T-cell (primary cell): ENCODE results near the gene ALOX5AP. TPM values are rescaled to one million over a fixed set of nuclear protein-coding genes. Genes with fewer than 3 reads are reported as not detected.
A peak's percentile ranks its signal among the peaks of the same experiment; 100 is the strongest.

Experiments used
- ATAC-seq, 4 experiments: fragments of 200-7000 bp in 3 of 4; fragments of 150-1000 bp in 1 of 4; cut with Tn5 transposase; replicated peaks in 1 of 4; 1 replicate in 3 of 4; 2 replicates in 1 of 4; pipeline ENCODE4 v1.10.0; 2021; ENCODE audit warnings: moderate library complexity in 3 of 4, mild to moderate bottlenecking in 2 of 4, moderate number of reproducible peaks in 1 of 4
- CTCF ChIA-PET, 2 donors: fragments of 300-600 bp; sonication (Branson Sonifier 250); formaldehyde crosslinking; loops; one replicate each; lab custom pipeline; 2022; ENCODE audit warnings: antibody characterized with exemption in 2 of 2; lab: Charles Lee
- POLR2A ChIA-PET, 2 donors: fragments of 300-600 bp; sonication (Branson Sonifier 250); formaldehyde crosslinking; loops; one replicate each; lab custom pipeline; 2022; ENCODE audit warnings: antibody characterized with exemption in 2 of 2; lab: Charles Lee
- DNase-seq, 35 experiments: peaks; one replicate each; pipeline versions ENCODE4 v3.0.0 to v3.0.0-alpha.2; 2013 to 2023
- H3K27ac ChIP-seq: one replicate; pipeline ENCODE4 v1.5.1; 2013; ENCODE audit warnings: low read length
- H3K27me3 ChIP-seq, 2 experiments: replicated peaks in 1 of 2; 1 replicate in 1 of 2; 2 replicates in 1 of 2; pipeline versions ENCODE4 v1.6.1 to v1.7.0; 2013; ENCODE audit warnings: low read length in 1 of 2, mixed read lengths in 1 of 2; ENCODE audit not compliant: control insufficient read depth in 2 of 2, insufficient read depth in 2 of 2; ENCODE audit errors: extremely low read depth in 1 of 2
- H3K36me3 ChIP-seq, 2 donors: 1 replicate in 1 of 2; 2 replicates in 1 of 2; pipeline versions ENCODE4 v1.6.1 to v1.7.0; 2013; ENCODE audit warnings: low read length in 1 of 2; ENCODE audit not compliant: control insufficient read depth in 2 of 2, insufficient read depth in 1 of 2; ENCODE audit errors: extremely low read depth in 1 of 2
- H3K4me1 ChIP-seq, 2 experiments: 1 replicate in 1 of 2; 2 replicates in 1 of 2; pipeline versions ENCODE4 v1.6.1 to v1.7.0; 2013; ENCODE audit warnings: low read length in 2 of 2, mixed read lengths in 1 of 2; ENCODE audit not compliant: insufficient read depth in 2 of 2, control insufficient read depth in 1 of 2; ENCODE audit errors: extremely low read depth in 1 of 2
- H3K4me3 ChIP-seq, 2 donors: 1 replicate in 1 of 2; 2 replicates in 1 of 2; pipeline versions ENCODE4 v1.5.1 to v1.7.0; 2013; ENCODE audit warnings: mild to moderate bottlenecking in 2 of 2, low read length in 1 of 2, moderate library complexity in 1 of 2; ENCODE audit not compliant: control insufficient read depth in 1 of 2; ENCODE audit errors: extremely low read depth in 1 of 2
- H3K9me3 ChIP-seq: 2 replicates; pipeline ENCODE4 v1.7.0; 2013
- H3K27ac Mint-ChIP-seq, 2 donors: one replicate each; pipeline ENCODE4 v1.8.0; 2020 to 2021; ENCODE audit warnings: mild to moderate bottlenecking in 2 of 2, mixed read lengths in 2 of 2
- H3K27me3 Mint-ChIP-seq, 2 donors: one replicate each; pipeline ENCODE4 v1.8.0; 2021 to 2022; ENCODE audit warnings: mixed read lengths in 2 of 2
- H3K36me3 Mint-ChIP-seq: one replicate; pipeline ENCODE4 v1.8.0; 2021; ENCODE audit warnings: mixed read lengths
- H3K4me1 Mint-ChIP-seq, 3 donors: one replicate each; pipeline ENCODE4 v1.8.0; 2020 to 2022; ENCODE audit warnings: mixed read lengths in 3 of 3, mild to moderate bottlenecking in 1 of 3
- H3K4me3 Mint-ChIP-seq, 3 donors: one replicate each; pipeline ENCODE4 v1.8.0; 2020 to 2022; ENCODE audit warnings: mild to moderate bottlenecking in 3 of 3, mixed read lengths in 3 of 3, moderate library complexity in 3 of 3
- H3K9me3 Mint-ChIP-seq, 3 donors: one replicate each; pipeline ENCODE4 v1.8.0; 2020 to 2022; ENCODE audit warnings: mixed read lengths in 3 of 3
- WGBS: methylation state at CpG from one replicate; pipeline ENCODE4 v1.1.5; 2013; ENCODE audit warnings: missing lambda C conversion rate; ENCODE audit not compliant: insufficient coverage; 5-methylcytosine and 5-hydroxymethylcytosine counted together
- total RNA-seq, 35 experiments: library from RNA in 6 of 35; stranded (reverse) in 6 of 35; fragments of 120-200 nt in 1 of 35; gene quantifications; one replicate each; pipeline versions ENCODE4 v1.2.1 to v1.2.4 and lab custom pipeline; 2013 to 2026

The ALOX5AP gene
- total RNA-seq, 5 donors from 2014 or later (not counting 1 experiment from before 2014, with no cell fraction given), result 24.2 to 64.9 (median 50.8) TPM

DNA sequence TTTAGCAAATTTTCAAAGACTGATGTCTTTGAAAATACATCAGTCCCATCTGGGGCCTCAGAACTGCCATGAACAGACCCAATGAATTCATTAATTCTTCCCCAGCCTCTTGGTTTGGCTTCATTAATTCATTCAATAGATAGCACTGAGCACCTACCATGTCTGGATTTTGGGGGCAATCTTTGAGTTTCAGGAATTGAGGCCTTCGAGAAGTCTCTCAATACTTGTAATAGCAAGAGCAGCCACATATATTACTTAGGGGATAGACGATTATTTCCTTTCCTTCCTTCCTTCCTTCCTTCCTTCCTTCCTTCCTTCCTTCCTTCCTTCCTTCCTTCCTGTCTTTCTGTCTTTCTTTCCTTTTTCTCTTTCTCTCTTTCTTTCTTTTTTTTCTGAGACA is 64.8 kb downstream of the ALOX5AP start:
- Histone ChIP-seq H3K4me1 (peaks cover 3 to 26% of the 10 kb centered on the region in 2 experiments), H3K9me3 (no peaks in the 10 kb centered on the region), H3K27ac (no peak overlapping the region), H3K36me3 (no peaks in the 10 kb centered on the region), H3K4me3 (no peak overlapping the region), H3K27me3 (peaks cover 0 to 10% of the 10 kb centered on the region in 2 experiments)
- Mint-ChIP-seq H3K36me3 (no peaks in the 10 kb centered on the region), H3K27me3 (no peaks in the 10 kb centered on the region), H3K27ac (peak overlapping the region in 1 of 2 donors; percentile 68), H3K4me3 (no peak overlapping the region), H3K9me3 (no peaks in the 10 kb centered on the region), H3K4me1 (peaks cover 27 to 37% (median 31%) of the 10 kb centered on the region in 3 donors)
- CTCF ChIA-PET, result interaction anchor here in 1 of 2 donors (0.7 kb wide), 1 partner anchor 71 kb away, joined by 3 read pairs; no protein-coding TSS in a partner anchor
- no CpG with 5 or more reads among the region's 2 CpGs for WGBS
- no peak for ATAC-seq
- POLR2A ChIA-PET, result no interaction called here
- no peak for DNase-seq

DNA sequence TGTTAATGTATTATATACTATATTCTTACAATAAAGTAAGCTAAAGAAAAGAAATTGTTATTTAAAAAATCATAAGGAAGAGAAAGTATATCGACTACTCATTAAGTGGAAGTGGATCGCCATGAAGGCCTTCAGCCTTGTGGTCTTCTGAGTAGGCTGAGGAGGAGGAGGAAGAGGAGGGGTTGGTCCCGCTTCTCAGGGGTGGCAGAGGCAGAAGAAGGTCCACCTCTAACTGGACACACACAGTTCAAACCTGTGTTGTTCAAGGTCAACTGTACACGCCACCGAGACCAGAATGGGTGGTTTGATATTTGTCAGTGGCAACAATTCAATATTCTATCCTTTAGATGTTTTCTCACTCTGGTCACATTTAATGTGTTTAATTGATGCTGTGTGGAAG is 67.2 kb downstream of the ALOX5AP start:
- no peak overlapping the region for H3K27ac ChIP-seq
- ATAC-seq, result peak in 2 of 4 experiments; percentile 8
- peaks cover 0 to 7% of the 10 kb centered on the region in 2 experiments for H3K4me1 ChIP-seq
- peaks cover 9 to 18% (median 18%) of the 10 kb centered on the region in 3 donors for H3K4me1 Mint-ChIP-seq
- H3K27me3 Mint-ChIP-seq, result no peaks in the 10 kb centered on the region
- CTCF ChIA-PET, result interaction anchor here (0.6 to 1.2 kb wide), 6 partner anchors 13 to 435 kb away, joined by 3 to 6 read pairs (median 4); no protein-coding TSS in a partner anchor
- peak in 1 of 35 experiments; percentile 7 for DNase-seq
- no peaks in the 10 kb centered on the region for H3K36me3 Mint-ChIP-seq
- no peak overlapping the region for H3K27ac Mint-ChIP-seq
- no peaks in the 10 kb centered on the region for H3K9me3 Mint-ChIP-seq
- no peaks in the 10 kb centered on the region for H3K9me3 ChIP-seq
- POLR2A ChIA-PET, result interaction anchor here in 1 of 2 donors (0.5 to 0.6 kb wide), 2 partner anchors 63 to 366 kb away, joined by 3 to 4 read pairs; no protein-coding TSS in a partner anchor
- H3K4me3 ChIP-seq, result no peak overlapping the region
- H3K27me3 ChIP-seq, result peaks cover 0 to 10% of the 10 kb centered on the region in 2 experiments
- WGBS, result no CpG with 5 or more reads among the region's 5 CpGs
- H3K36me3 ChIP-seq, result no peaks in the 10 kb centered on the region
- peak overlapping the region in 1 of 3 donors; percentile 56 for H3K4me3 Mint-ChIP-seq

DNA sequence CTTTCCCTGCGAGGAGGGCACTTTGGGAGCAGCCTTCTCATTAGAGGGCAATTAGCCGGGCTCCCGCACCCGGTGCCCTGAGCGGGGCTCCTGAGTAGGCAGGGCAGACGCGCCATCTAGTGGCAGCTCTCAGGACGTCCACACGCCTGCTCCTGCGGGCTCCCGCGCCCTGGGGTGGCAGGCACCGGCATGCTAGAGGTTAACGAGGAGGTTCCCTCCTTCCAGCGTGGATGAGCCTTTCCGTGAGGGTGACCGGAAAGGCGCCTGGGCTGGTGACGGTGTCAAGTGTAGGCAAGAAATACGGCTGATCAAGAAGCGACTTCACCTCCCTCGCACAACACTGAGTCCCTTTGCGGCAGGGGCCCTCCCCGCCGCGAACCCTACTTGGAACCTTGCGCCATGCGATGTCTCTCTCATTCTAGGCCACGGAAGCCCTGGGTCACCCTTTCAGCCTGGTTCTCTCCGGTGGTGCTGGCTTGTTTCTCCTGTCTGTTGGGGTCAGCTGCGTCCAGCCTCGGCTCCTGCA is 67.7 kb downstream of the ALOX5AP start:
- Mint-ChIP-seq H3K9me3 (no peaks in the 10 kb centered on the region), H3K4me1 (peaks cover 9 to 18% (median 18%) of the 10 kb centered on the region in 3 donors), H3K27ac (no peak overlapping the region), H3K36me3 (no peaks in the 10 kb centered on the region), H3K4me3 (peak overlapping the region; percentile 34 to 56 (median 39)), H3K27me3 (no peaks in the 10 kb centered on the region)
- CTCF ChIA-PET, result interaction anchor here (0.5 to 1.2 kb wide), 6 partner anchors 13 to 671 kb away, joined by 3 to 6 read pairs (median 4); no protein-coding TSS in a partner anchor
- Histone ChIP-seq H3K9me3 (no peaks in the 10 kb centered on the region), H3K27me3 (peaks cover 0 to 10% of the 10 kb centered on the region in 2 experiments), H3K36me3 (no peaks in the 10 kb centered on the region), H3K27ac (no peak overlapping the region), H3K4me1 (peaks cover 0 to 7% of the 10 kb centered on the region in 2 experiments), H3K4me3 (peak overlapping the region; percentile 26 to 39)
- DNase-seq (peak; percentile 48 to 88 (median 71)), ATAC-seq (peak; percentile 93 to 99 (median 96))
- WGBS, result 13% methylated on average over 25 of the region's 32 CpGs
- POLR2A ChIA-PET, result interaction anchor here in 1 of 2 donors (0.5 kb wide), 1 partner anchor 366 kb away, joined by 4 read pairs; no protein-coding TSS in a partner anchor

DNA sequence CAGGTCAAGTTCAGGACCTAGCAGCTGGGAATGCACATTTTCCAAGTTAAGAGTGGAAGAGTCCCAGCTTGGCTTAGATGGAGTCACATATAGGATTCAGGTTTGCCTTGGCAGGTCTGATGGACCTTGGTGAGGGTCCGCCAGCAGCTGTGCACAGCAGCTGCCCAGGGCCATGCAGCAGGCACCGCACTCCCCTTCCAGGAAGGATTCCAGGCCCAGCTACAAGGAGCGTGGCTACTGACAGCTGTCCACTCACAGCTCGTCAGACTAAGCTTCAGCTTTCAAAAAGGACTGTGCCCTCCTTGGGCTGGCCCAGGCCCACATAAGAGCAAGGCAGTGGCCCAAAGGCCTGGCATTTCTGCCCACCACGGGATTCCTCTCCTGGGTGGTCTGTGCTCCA is 68.4 kb downstream of the ALOX5AP start:
- Mint-ChIP-seq H3K27ac (no peak overlapping the region), H3K4me3 (peak overlapping the region in 1 of 3 donors; percentile 56), H3K27me3 (no peaks in the 10 kb centered on the region), H3K36me3 (no peaks in the 10 kb centered on the region), H3K4me1 (peaks cover 9 to 18% (median 18%) of the 10 kb centered on the region in 3 donors), H3K9me3 (no peaks in the 10 kb centered on the region)
- no peak overlapping the region for H3K4me3 ChIP-seq
- peaks cover 0 to 10% of the 10 kb centered on the region in 2 experiments for H3K27me3 ChIP-seq
- no peak for ATAC-seq
- H3K36me3 ChIP-seq, result no peaks in the 10 kb centered on the region
- POLR2A ChIA-PET, result no interaction called here
- H3K9me3 ChIP-seq, result no peaks in the 10 kb centered on the region
- peaks cover 0 to 7% of the 10 kb centered on the region in 2 experiments for H3K4me1 ChIP-seq
- no peak overlapping the region for H3K27ac ChIP-seq
- DNase-seq, result no peak
- WGBS, result 96% methylated on average over 5 of the region's 5 CpGs
- CTCF ChIA-PET, result interaction anchor here (0.5 to 1.4 kb wide), 3 partner anchors 15 to 672 kb away, joined by 3 to 5 read pairs (median 3); no protein-coding TSS in a partner anchor

DNA sequence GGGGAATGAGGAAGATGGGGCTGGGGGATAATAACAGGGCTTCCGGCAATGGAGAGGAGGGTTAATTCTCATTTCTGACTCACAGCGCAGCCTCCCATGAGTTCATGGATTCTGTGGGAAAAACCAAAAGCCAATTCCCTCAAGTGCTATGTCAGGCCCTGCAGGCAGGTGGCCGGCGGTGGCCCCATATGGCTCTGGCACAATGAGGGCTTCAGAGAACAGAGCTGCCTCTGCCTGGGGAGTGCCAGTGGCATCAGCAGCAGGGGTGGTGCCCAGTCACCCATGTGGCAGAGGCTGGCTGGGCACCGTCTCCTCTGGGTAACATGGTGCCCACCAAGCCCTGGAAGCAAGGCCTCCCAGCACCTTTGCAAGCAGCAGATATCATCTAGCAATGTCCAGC is 69.1 kb downstream of the ALOX5AP start:
- Mint-ChIP-seq H3K27me3 (no peaks in the 10 kb centered on the region), H3K4me1 (peaks cover 9 to 18% (median 18%) of the 10 kb centered on the region in 3 donors), H3K9me3 (peaks cover 0 to under 1% (median 0%) of the 10 kb centered on the region in 3 donors), H3K4me3 (no peak overlapping the region), H3K27ac (no peak overlapping the region), H3K36me3 (no peaks in the 10 kb centered on the region)
- Histone ChIP-seq H3K36me3 (no peaks in the 10 kb centered on the region), H3K27me3 (peaks cover 0 to 10% of the 10 kb centered on the region in 2 experiments), H3K4me1 (peaks cover 0 to 7% of the 10 kb centered on the region in 2 experiments), H3K4me3 (no peak overlapping the region), H3K9me3 (no peaks in the 10 kb centered on the region), H3K27ac (no peak overlapping the region)
- ChIA-PET POLR2A (no interaction called here), CTCF (interaction anchor here (0.7 to 1.4 kb wide), 2 partner anchors 130 to 342 kb away, joined by 3 read pairs; no protein-coding TSS in a partner anchor)
- no peak for DNase-seq
- WGBS, result 98% methylated on average over 4 of the region's 5 CpGs
- ATAC-seq, result no peak

DNA sequence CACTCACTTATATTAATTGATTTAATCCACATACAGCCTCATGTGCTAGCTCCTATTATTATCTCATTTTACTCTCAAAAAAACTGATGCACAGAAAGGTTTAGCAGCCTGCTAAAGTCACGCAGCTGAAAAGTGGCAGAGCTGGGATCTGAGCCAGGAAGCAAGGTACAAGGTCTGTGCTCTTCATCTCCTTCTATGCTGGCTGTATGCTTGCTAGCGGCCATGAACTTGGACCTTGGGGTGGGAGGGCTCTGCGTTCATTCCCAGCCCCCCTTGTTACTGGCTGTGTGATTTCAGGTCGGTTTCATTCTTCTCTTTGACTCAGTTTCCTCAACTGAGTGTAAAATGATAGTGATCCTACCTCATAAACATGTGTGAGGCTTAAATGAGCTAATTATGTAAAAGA is 69.8 kb downstream of the ALOX5AP start:
- H3K4me3 ChIP-seq, result no peak overlapping the region
- Mint-ChIP-seq H3K27ac (no peak overlapping the region), H3K9me3 (peaks cover 0 to 4% (median 0%) of the 10 kb centered on the region in 3 donors), H3K4me1 (peaks cover 9 to 17% (median 15%) of the 10 kb centered on the region in 3 donors), H3K27me3 (no peaks in the 10 kb centered on the region), H3K36me3 (no peaks in the 10 kb centered on the region), H3K4me3 (no peak overlapping the region)
- H3K36me3 ChIP-seq, result no peaks in the 10 kb centered on the region
- CTCF ChIA-PET, result no interaction called here
- DNase-seq (no peak), ATAC-seq (no peak)
- H3K27ac ChIP-seq, result no peak overlapping the region
- 100% methylated on average over 1 of the region's 4 CpGs for WGBS
- H3K27me3 ChIP-seq, result peaks cover 0 to 10% of the 10 kb centered on the region in 2 experiments
- POLR2A ChIA-PET, result no interaction called here
- peaks cover 0 to 7% of the 10 kb centered on the region in 2 experiments for H3K4me1 ChIP-seq
- no peaks in the 10 kb centered on the region for H3K9me3 ChIP-seq
